K562 (cell line): Measurements from ENCODE around the gene DPP9. TPM values are rescaled to one million over a fixed set of nuclear protein-coding genes. Genes with fewer than 3 reads are reported as not detected.

Source experiments
- ATAC-seq: fragments of 200-7000 bp; cut with Tn5 transposase; 3 replicates; pipeline ENCODE4 v1.9.1; 2020; ENCODE audit warnings: moderate library complexity
- BruUV-seq: library from RNA; stranded (reverse); fragments of 400-500 nt; replicated peaks from 2 replicates; lab custom pipeline; 2021; lab: Mats Ljungman, UMichigan
- CTCF ChIA-PET: fragments of 300-600 bp; formaldehyde crosslinking; extraction: SDS; loops from one replicate; lab custom pipeline; 2021; ENCODE audit warnings: low intra/inter-chr PET ratio; lab: Yijun Ruan, JAX
- POLR2A ChIA-PET: fragments of 300-600, 350-650 bp; sonication (Branson Sonifier 250); formaldehyde crosslinking; extraction: SDS; loops from one replicate; lab custom pipeline; 2021; ENCODE audit warnings: antibody characterized with exemption, inconsistent platforms; lab: Yijun Ruan, JAX
- DNase-seq, 4 experiments: peaks; one replicate each; pipeline versions ENCODE4 v3.0.0 to v3.0.0-alpha.2; 2011 to 2018; ENCODE audit warnings: low spot score in 3 of 4, mixed read lengths in 3 of 4; ENCODE audit errors: extremely low read depth in 1 of 4
- FAIRE-seq: peaks from 2 replicates; lab custom pipeline; 2011; peaks lifted over from hg19 to GRCh38; lab: Jason Lieb, UNC
- H2AFZ ChIP-seq: 2 replicates; pipeline ENCODE4 v1.6.0; 2011; ENCODE audit warnings: low read depth, low read length, control low read depth, inconsistent platforms
- H3K27ac ChIP-seq: fragments of 200-600 bp; 3 replicates; pipeline ENCODE4 v1.8.0; 2011; ENCODE audit warnings: low read depth, mild to moderate bottlenecking, control low read depth, inconsistent platforms, low read length, moderate library complexity, mixed read lengths; ENCODE audit errors: extremely low read depth
- H3K27me3 ChIP-seq, 2 experiments: fragments of 300-600 bp in 1 of 2; 2 replicates in 1 of 2; 3 replicates in 1 of 2; pipeline versions ENCODE4 v1.6.0 to v1.8.0; 2011; ENCODE audit warnings: inconsistent platforms in 2 of 2, low read length in 2 of 2, mild to moderate bottlenecking in 1 of 2, mixed read lengths in 1 of 2, moderate library complexity in 1 of 2; ENCODE audit not compliant: control insufficient read depth in 2 of 2, insufficient read depth in 2 of 2
- H3K36me3 ChIP-seq: fragments of 300-600 bp; 3 replicates; pipeline ENCODE4 v1.8.0; 2011; ENCODE audit warnings: mild to moderate bottlenecking, low read length, inconsistent platforms; ENCODE audit not compliant: control insufficient read depth, insufficient read depth
- H3K4me1 ChIP-seq, 2 experiments: fragments of 200-600 bp in 1 of 2; replicated peaks in 1 of 2; 2 replicates in 1 of 2; 3 replicates in 1 of 2; pipeline versions ENCODE4 v1.5.1 to v1.8.0; 2011; ENCODE audit warnings: inconsistent platforms in 2 of 2, low read length in 2 of 2, mild to moderate bottlenecking in 1 of 2, mixed read lengths in 1 of 2, moderate library complexity in 1 of 2; ENCODE audit not compliant: control insufficient read depth in 2 of 2, insufficient read depth in 2 of 2
- H3K4me2 ChIP-seq: 2 replicates; pipeline ENCODE4 v1.6.1; 2011; ENCODE audit warnings: low read length, control low read depth, inconsistent platforms, mixed read lengths; ENCODE audit not compliant: insufficient read depth
- H3K4me3 ChIP-seq: fragments of 200-600 bp; sonication (generic), shearing (Covaris generic); 2 replicates; pipeline ENCODE4 v1.5.1; 2016; ENCODE audit warnings: control low read depth, inconsistent platforms
- H3K79me2 ChIP-seq: fragments of 200-600 bp; 3 replicates; pipeline ENCODE4 v1.8.0; 2011; ENCODE audit warnings: low read length, inconsistent platforms; ENCODE audit not compliant: control insufficient read depth, insufficient read depth
- H3K9ac ChIP-seq, 2 experiments: 2 replicates each; pipeline versions ENCODE4 v1.6.0 to v1.6.1; 2011; ENCODE audit warnings: low read depth in 2 of 2, low read length in 2 of 2, control low read depth in 1 of 2, inconsistent platforms in 1 of 2, mild to moderate bottlenecking in 1 of 2, mixed read lengths in 1 of 2; ENCODE audit not compliant: insufficient read depth in 1 of 2
- H3K9me1 ChIP-seq: one replicate; pipeline ENCODE4 v1.6.0; 2011; ENCODE audit warnings: inconsistent platforms, mild to moderate bottlenecking, low read length, moderate library complexity; ENCODE audit not compliant: control insufficient read depth, insufficient read depth
- H3K9me3 ChIP-seq: replicated peaks from 2 replicates; pipeline ENCODE4 v1.5.1; 2011; ENCODE audit warnings: low read depth, low read length, inconsistent platforms; ENCODE audit not compliant: control insufficient read depth, insufficient read depth
- H4K20me1 ChIP-seq: replicated peaks from 2 replicates; pipeline ENCODE4 v1.6.1; 2011; ENCODE audit warnings: low read length, inconsistent platforms, mixed read lengths; ENCODE audit not compliant: control insufficient read depth, insufficient read depth
- CEBPB ChIP-seq: fragments of 450-650 bp; IDR thresholded peaks from 2 replicates; pipeline ENCODE4 v1.6.1; 2016; ENCODE audit warnings: missing genetic modification characterization, missing compliant biosample characterization
- ELF2 ChIP-seq: fragments of 250-450 bp; sonication (Bioruptor Pico); IDR thresholded peaks from 2 replicates; pipeline ENCODE4 v1.5.0; 2021; ENCODE audit warnings: mild to moderate bottlenecking
- MCM3 ChIP-seq: fragments of 450-650 bp; IDR thresholded peaks from 2 replicates; pipeline ENCODE4 v1.6.1; 2016
- PTRF ChIP-seq: fragments of 450-650 bp; IDR thresholded peaks from 2 replicates; pipeline ENCODE4 v1.6.1; 2016; ENCODE audit warnings: mild to moderate bottlenecking, missing genetic modification characterization, missing compliant biosample characterization
- RBM25 ChIP-seq: fragments of 200-400 bp; formaldehyde crosslinking; IDR thresholded peaks from 2 replicates; pipeline ENCODE4 v1.6.1; 2018; ENCODE audit warnings: low read length, low read depth, moderate library complexity; ENCODE audit not compliant: severe bottlenecking
- ZNF311 ChIP-seq: fragments of 250-450 bp; sonication (Bioruptor Pico); IDR thresholded peaks from 2 replicates; pipeline ENCODE4 v1.4.0; 2020; ENCODE audit warnings: mild to moderate bottlenecking, moderate library complexity
- WGBS: fragments of 100-300 bp; shearing (Covaris generic); methylation state at CpG from one replicate; pipeline ENCODE4 v1.1.6; 2016; ENCODE audit warnings: low coverage, mixed read lengths; ENCODE audit not compliant: insufficient coverage; ENCODE audit errors: missing lambda C conversion rate; 5-methylcytosine and 5-hydroxymethylcytosine counted together
- in situ Hi-C: fragments of 300-500 bp; cut with MboI; formaldehyde crosslinking; loops from 4 replicates; pipeline ENCODE4 v1.15.0; 2018; ENCODE audit warnings: inconsistent platforms, mixed read lengths
- intact Hi-C: fragments of 100-400 bp; cut with micrococcal nuclease; formaldehyde crosslinking; loops from 2 replicates; pipeline ENCODE4 v1.14.2; 2022
- polyA plus RNA-seq, 8 experiments: library from polyadenylated mRNA; depleted of rRNA in 4 of 8; stranded (reverse) in 5 of 8; unstranded in 3 of 8; fragments of >200 nt; fragmentation: Nextera tagmentation in 2 of 8; fragmentation: Illumina TruSeq in 1 of 8; extraction: Ambion mirVana in 2 of 8; extraction: Trizol in 1 of 8; gene quantifications; 2 replicates each; pipeline versions ENCODE4 v1.2.1 to v1.2.3, GENCODE V29; 2011 to 2014; ENCODE audit warnings: inconsistent platforms in 1 of 8, missing spikeins in 1 of 8
- total RNA-seq, 7 experiments: library from RNA; depleted of rRNA in 6 of 7; stranded (reverse); fragments of >200 nt in 6 of 7; fragmentation: Illumina TruSeq in 2 of 7; extraction: Trizol in 2 of 7; gene quantifications; 2 replicates each; pipeline versions ENCODE4 v1.2.1 to v1.2.3, GENCODE V29; 2011 to 2021; ENCODE audit warnings: low replicate concordance in 1 of 7
- TF ChIP-seq, protein P1 (sequence below), 3 experiments: fragments of 200-800 bp in 1 of 3; fragments of 250-450 bp in 1 of 3; fragments of 450-650 bp in 1 of 3; sonication (Bioruptor Pico) in 1 of 3; sonication (Bioruptor generic) in 1 of 3; formaldehyde crosslinking in 1 of 3; IDR thresholded peaks; 2 replicates each; pipeline versions ENCODE4 v1.6.1 to v1.8.0; 2016 to 2022; ENCODE audit warnings: mild to moderate bottlenecking in 2 of 3, missing genetic modification characterization in 2 of 3, missing compliant biosample characterization in 1 of 3, moderate library complexity in 1 of 3
- TF ChIP-seq, protein P2 (sequence below): fragments of 250-450 bp; sonication (Bioruptor Pico); IDR thresholded peaks from 2 replicates; pipeline ENCODE4 v1.4.0; 2020; ENCODE audit warnings: borderline replicate concordance
- TF ChIP-seq, protein P3 (sequence below), 2 experiments: IDR thresholded peaks; 2 replicates each; pipeline ENCODE4 v1.6.1; 2012; ENCODE audit warnings: improper control_type of control experiment in 2 of 2, low read depth in 2 of 2, low read length in 2 of 2, borderline replicate concordance in 1 of 2

Gene DPP9
- total and polyA plus RNA-seq, 9 of the 15 experiments (the other 6 are each of a cell fraction or from before 2014, with no cell fraction given) = 0.90 to 66.7 (median 24.5) TPM

DNA sequence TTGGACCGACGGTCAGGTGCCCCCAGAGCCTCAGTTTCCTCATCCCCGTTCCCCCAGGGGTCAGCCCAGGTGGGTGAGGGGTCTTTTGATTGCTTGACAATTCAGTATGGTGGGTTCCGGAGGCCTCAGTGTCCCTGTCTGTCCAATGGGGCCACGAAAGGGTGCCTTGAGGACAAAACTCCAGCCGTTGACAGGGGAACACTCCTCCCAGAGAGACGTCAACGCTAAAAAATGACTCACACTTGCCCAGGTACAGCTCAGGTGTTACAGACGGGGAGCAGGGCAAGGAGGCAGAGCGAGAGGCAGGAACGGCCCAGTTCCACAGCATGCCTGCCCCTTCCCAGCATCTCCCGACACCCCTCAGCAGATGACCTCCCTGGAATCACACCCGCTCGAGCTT, 82.5 kb downstream of the DPP9 start:
- in situ Hi-C loops = no loop called here
- no peak overlapping the region for H3K4me2 ChIP-seq
- intact Hi-C loops = no loop called here
- ChIA-PET CTCF (no interaction called here), POLR2A (interaction anchor here (0.6 to 1.0 kb wide), 2 partner anchors 15 to 1113 kb away, joined by 3 to 5 read pairs; no protein-coding TSS in a partner anchor)
- peaks cover 19 to 46% of the 10 kb centered on the region in 2 experiments for H3K4me1 ChIP-seq
- TF ChIP-seq ELF2 (CRISPR knock-in tag) (no peak), RBM25 (peak; percentile 27), MCM3 (no peak), PTRF (no peak), ZNF311 (CRISPR knock-in tag) (no peak), CEBPB (no peak)
- TF ChIP-seq, protein P1, sequence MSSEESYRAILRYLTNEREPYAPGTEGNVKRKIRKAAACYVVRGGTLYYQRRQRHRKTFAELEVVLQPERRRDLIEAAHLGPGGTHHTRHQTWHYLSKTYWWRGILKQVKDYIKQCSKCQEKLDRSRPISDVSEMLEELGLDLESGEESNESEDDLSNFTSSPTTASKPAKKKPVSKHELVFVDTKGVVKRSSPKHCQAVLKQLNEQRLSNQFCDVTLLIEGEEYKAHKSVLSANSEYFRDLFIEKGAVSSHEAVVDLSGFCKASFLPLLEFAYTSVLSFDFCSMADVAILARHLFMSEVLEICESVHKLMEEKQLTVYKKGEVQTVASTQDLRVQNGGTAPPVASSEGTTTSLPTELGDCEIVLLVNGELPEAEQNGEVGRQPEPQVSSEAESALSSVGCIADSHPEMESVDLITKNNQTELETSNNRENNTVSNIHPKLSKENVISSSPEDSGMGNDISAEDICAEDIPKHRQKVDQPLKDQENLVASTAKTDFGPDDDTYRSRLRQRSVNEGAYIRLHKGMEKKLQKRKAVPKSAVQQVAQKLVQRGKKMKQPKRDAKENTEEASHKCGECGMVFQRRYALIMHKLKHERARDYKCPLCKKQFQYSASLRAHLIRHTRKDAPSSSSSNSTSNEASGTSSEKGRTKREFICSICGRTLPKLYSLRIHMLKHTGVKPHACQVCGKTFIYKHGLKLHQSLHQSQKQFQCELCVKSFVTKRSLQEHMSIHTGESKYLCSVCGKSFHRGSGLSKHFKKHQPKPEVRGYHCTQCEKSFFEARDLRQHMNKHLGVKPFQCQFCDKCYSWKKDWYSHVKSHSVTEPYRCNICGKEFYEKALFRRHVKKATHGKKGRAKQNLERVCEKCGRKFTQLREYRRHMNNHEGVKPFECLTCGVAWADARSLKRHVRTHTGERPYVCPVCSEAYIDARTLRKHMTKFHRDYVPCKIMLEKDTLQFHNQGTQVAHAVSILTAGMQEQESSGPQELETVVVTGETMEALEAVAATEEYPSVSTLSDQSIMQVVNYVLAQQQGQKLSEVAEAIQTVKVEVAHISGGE (CRISPR knock-in tag; IDR thresholded peaks at IDR 0.05) = no peak
- TF ChIP-seq, protein P2, sequence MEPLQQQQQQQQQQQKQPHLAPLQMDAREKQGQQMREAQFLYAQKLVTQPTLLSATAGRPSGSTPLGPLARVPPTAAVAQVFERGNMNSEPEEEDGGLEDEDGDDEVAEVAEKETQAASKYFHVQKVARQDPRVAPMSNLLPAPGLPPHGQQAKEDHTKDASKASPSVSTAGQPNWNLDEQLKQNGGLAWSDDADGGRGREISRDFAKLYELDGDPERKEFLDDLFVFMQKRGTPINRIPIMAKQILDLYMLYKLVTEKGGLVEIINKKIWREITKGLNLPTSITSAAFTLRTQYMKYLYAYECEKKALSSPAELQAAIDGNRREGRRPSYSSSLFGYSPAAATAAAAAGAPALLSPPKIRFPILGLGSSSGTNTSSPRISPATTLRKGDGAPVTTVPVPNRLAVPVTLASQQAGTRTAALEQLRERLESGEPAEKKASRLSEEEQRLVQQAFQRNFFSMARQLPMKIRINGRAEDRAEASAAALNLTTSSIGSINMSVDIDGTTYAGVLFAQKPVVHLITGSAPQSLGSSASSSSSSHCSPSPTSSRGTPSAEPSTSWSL (CRISPR knock-in tag) = no peak
- TF ChIP-seq, protein P3, sequence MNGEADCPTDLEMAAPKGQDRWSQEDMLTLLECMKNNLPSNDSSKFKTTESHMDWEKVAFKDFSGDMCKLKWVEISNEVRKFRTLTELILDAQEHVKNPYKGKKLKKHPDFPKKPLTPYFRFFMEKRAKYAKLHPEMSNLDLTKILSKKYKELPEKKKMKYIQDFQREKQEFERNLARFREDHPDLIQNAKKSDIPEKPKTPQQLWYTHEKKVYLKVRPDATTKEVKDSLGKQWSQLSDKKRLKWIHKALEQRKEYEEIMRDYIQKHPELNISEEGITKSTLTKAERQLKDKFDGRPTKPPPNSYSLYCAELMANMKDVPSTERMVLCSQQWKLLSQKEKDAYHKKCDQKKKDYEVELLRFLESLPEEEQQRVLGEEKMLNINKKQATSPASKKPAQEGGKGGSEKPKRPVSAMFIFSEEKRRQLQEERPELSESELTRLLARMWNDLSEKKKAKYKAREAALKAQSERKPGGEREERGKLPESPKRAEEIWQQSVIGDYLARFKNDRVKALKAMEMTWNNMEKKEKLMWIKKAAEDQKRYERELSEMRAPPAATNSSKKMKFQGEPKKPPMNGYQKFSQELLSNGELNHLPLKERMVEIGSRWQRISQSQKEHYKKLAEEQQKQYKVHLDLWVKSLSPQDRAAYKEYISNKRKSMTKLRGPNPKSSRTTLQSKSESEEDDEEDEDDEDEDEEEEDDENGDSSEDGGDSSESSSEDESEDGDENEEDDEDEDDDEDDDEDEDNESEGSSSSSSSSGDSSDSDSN (IDR thresholded peaks at IDR 0.05; ENCODE audit: borderline replicate concordance in 1 of 2, low read depth in 2 of 2, low read length in 2 of 2) = no peak
- no peak overlapping the region for H3K27ac ChIP-seq
- H3K27me3 ChIP-seq = no peaks in the 10 kb centered on the region
- 76% methylated on average over 14 of the region's 14 CpGs for WGBS
- no peak overlapping the region for H2AFZ ChIP-seq
- DNase-seq = no peak
- ATAC-seq = no peak
- peak overlapping the region in 1 of 2 experiments; percentile 75; a peak in 1 of 4 replicates for H3K9ac ChIP-seq
- no peaks in the 10 kb centered on the region for H3K36me3 ChIP-seq
- no peak overlapping the region for H3K4me3 ChIP-seq
- H3K9me1 ChIP-seq = no peaks in the 10 kb centered on the region
- no peaks in the 10 kb centered on the region for H4K20me1 ChIP-seq
- FAIRE-seq = no peak
- peaks cover 17% of the 10 kb centered on the region for H3K79me2 ChIP-seq
- H3K9me3 ChIP-seq = no peaks in the 10 kb centered on the region
- BruUV-seq = no TSS peak
